Calu3 (cell line): ENCODE measurements around the gene CYFIP1. TPM values are rescaled to one million over a fixed set of nuclear protein-coding genes. Genes with fewer than 3 reads are reported as not detected.

Experiments used
- BruUV-seq: library from RNA; stranded (reverse); fragments of 400-500 nt; replicated peaks from 2 replicates; lab custom pipeline; 2021; lab: Mats Ljungman, UMichigan
- CTCF ChIA-PET: fragments of 300-600 bp; sonication (Branson Sonifier 250); formaldehyde crosslinking; loops from one replicate; lab custom pipeline; 2022; ENCODE audit warnings: antibody characterized with exemption; lab: Charles Lee
- DNase-seq: peaks from one replicate; pipeline ENCODE4 v3.0.0; 2022
- H3K27ac Mint-ChIP-seq: one replicate; pipeline ENCODE4 v1.8.0; 2022; ENCODE audit warnings: mixed read lengths; ENCODE audit not compliant: unreplicated experiment
- H3K27me3 Mint-ChIP-seq: one replicate; pipeline ENCODE4 v1.8.0; 2022; ENCODE audit warnings: mixed read lengths; ENCODE audit not compliant: unreplicated experiment
- H3K36me3 Mint-ChIP-seq: one replicate; pipeline ENCODE4 v1.8.0; 2022; ENCODE audit warnings: mild to moderate bottlenecking, moderate library complexity, mixed read lengths; ENCODE audit not compliant: insufficient read depth, unreplicated experiment
- H3K4me1 Mint-ChIP-seq: one replicate; pipeline ENCODE4 v1.8.0; 2022; ENCODE audit warnings: mild to moderate bottlenecking, low read depth, mixed read lengths; ENCODE audit not compliant: unreplicated experiment
- H3K4me3 Mint-ChIP-seq: one replicate; pipeline ENCODE4 v1.8.0; 2022; ENCODE audit warnings: mild to moderate bottlenecking, low read depth, moderate library complexity, mixed read lengths; ENCODE audit not compliant: unreplicated experiment
- H3K9me3 Mint-ChIP-seq: one replicate; pipeline ENCODE4 v1.8.0; 2022; ENCODE audit warnings: low read depth, mixed read lengths; ENCODE audit not compliant: unreplicated experiment
- CTCF ChIP-seq: fragments of 200-600 bp; IDR thresholded peaks from one replicate; pipeline ENCODE4 v1.8.0; 2022; ENCODE audit warnings: antibody characterized with exemption; ENCODE audit not compliant: unreplicated experiment
- intact Hi-C: fragments of 100-400 bp; cut with micrococcal nuclease; formaldehyde crosslinking; loops from one replicate; pipeline ENCODE4 v1.10.0; 2022; ENCODE audit not compliant: unreplicated experiment
- total RNA-seq: library from RNA; stranded (reverse); gene quantifications from 2 replicates; pipeline ENCODE4 v1.2.3, GENCODE V29; 2022

Gene CYFIP1
- total RNA-seq, 1 experiment from 2014 or later = 60.1 TPM

GRCh38 chr15:22915866-22916515, 64.2 kb downstream of the CYFIP1 start:
- H3K27ac Mint-ChIP-seq = no peak overlapping the region
- no peaks in the 10 kb centered on the region for H3K4me1 Mint-ChIP-seq
- no peak for TF ChIP-seq CTCF
- no TSS peak for BruUV-seq
- H3K4me3 Mint-ChIP-seq = no peak overlapping the region
- intact Hi-C loops = no loop called here
- no peak for DNase-seq
- CTCF ChIA-PET = no interaction called here
- H3K36me3 Mint-ChIP-seq = peaks cover 16% of the 10 kb centered on the region
- no peaks in the 10 kb centered on the region for H3K9me3 Mint-ChIP-seq
- H3K27me3 Mint-ChIP-seq = no peaks in the 10 kb centered on the region

- no peaks in the 10 kb centered on the region for H3K27me3 Mint-ChIP-seq
- no peaks in the 10 kb centered on the region for H3K9me3 Mint-ChIP-seq
- peaks cover 12% of the 10 kb centered on the region for H3K36me3 Mint-ChIP-seq
- no peak overlapping the region for H3K4me3 Mint-ChIP-seq
- TF ChIP-seq CTCF = no peak
- no TSS peak for BruUV-seq
- intact Hi-C loops = no loop called here
- CTCF ChIA-PET = interaction anchor here (0.7 kb wide), 1 partner anchor 41 kb away, joined by 3 read pairs; no protein-coding TSS in a partner anchor
- no peak for DNase-seq
- no peaks in the 10 kb centered on the region for H3K4me1 Mint-ChIP-seq
- no peak overlapping the region for H3K27ac Mint-ChIP-seq
Measured at GRCh38 chr15:22913646-22914380, 66.4 kb downstream of the CYFIP1 start.

GRCh38 chr15:22912256-22912655, 67.9 kb downstream of the CYFIP1 start:
- CTCF ChIA-PET = no interaction called here
- H3K36me3 Mint-ChIP-seq = peaks cover 12% of the 10 kb centered on the region
- H3K4me3 Mint-ChIP-seq = no peak overlapping the region
- no peaks in the 10 kb centered on the region for H3K27me3 Mint-ChIP-seq
- no peak for DNase-seq
- intact Hi-C loops = no loop called here
- no peak for TF ChIP-seq CTCF
- H3K4me1 Mint-ChIP-seq = no peaks in the 10 kb centered on the region
- BruUV-seq = no TSS peak
- H3K27ac Mint-ChIP-seq = no peak overlapping the region
- H3K9me3 Mint-ChIP-seq = no peaks in the 10 kb centered on the region

- Mint-ChIP-seq H3K27me3 (no peaks in the 10 kb centered on the region), H3K9me3 (no peaks in the 10 kb centered on the region), H3K36me3 (peaks cover 12% of the 10 kb centered on the region), H3K4me3 (no peak overlapping the region), H3K27ac (no peak overlapping the region), H3K4me1 (no peaks in the 10 kb centered on the region)
- DNase-seq = no peak
- CTCF ChIA-PET = no interaction called here
- no peak for TF ChIP-seq CTCF
- no TSS peak for BruUV-seq
- intact Hi-C loops = no loop called here
Measured at GRCh38 chr15:22911306-22911705, 68.9 kb downstream of the CYFIP1 start.
